K562 (cell line): Measurements from ENCODE around the gene HOXB3. TPM values are rescaled to one million over a fixed set of nuclear protein-coding genes. Genes with fewer than 3 reads are reported as not detected.

ENCODE experiments used
- ATF7 ChIP-seq: fragments of 450-650 bp; IDR thresholded peaks from 2 replicates; pipeline ENCODE4 v1.7.1; 2014; ENCODE audit warnings: mild to moderate bottlenecking, moderate library complexity
- BDP1 ChIP-seq: IDR thresholded peaks from 3 replicates; pipeline ENCODE4 v1.6.1; 2011; ENCODE audit not compliant: insufficient read length, insufficient read depth
- CBFA2T3 ChIP-seq: fragments of 450-650 bp; IDR thresholded peaks from 2 replicates; pipeline ENCODE4 v1.6.1; 2017
- CSDE1 ChIP-seq, 2 experiments: fragments of 450-650 bp; IDR thresholded peaks; 2 replicates each; pipeline ENCODE4 v1.6.1; 2016; ENCODE audit warnings: mild to moderate bottlenecking in 1 of 2
- DDX20 ChIP-seq: fragments of 450-650 bp; IDR thresholded peaks from 2 replicates; pipeline ENCODE4 v1.6.1; 2016; ENCODE audit warnings: missing genetic modification characterization, low read depth, mild to moderate bottlenecking, missing compliant biosample characterization, moderate library complexity
- DNMT1 ChIP-seq: fragments of 450-650 bp; IDR thresholded peaks from 2 replicates; pipeline ENCODE4 v1.6.1; 2016; ENCODE audit warnings: antibody characterized with exemption, mild to moderate bottlenecking
- ETS2 ChIP-seq: IDR thresholded peaks from 2 replicates; pipeline ENCODE4 v1.6.1; 2016; ENCODE audit warnings: borderline replicate concordance, missing genetic modification characterization, mild to moderate bottlenecking, moderate library complexity, missing compliant biosample characterization; ENCODE audit not compliant: poor library complexity, severe bottlenecking
- HDAC2 ChIP-seq: fragments of 450-650 bp; IDR thresholded peaks from 2 replicates; pipeline ENCODE4 v1.6.1; 2016; ENCODE audit warnings: mild to moderate bottlenecking
- HOXB6 ChIP-seq: fragments of 250-450 bp; sonication (Bioruptor Pico); IDR thresholded peaks from 2 replicates; pipeline ENCODE4 v1.5.1; 2022; ENCODE audit warnings: mild to moderate bottlenecking, borderline replicate concordance
- NR2F6 ChIP-seq: fragments of 450-650 bp; formaldehyde crosslinking; IDR thresholded peaks from 2 replicates; pipeline ENCODE4 v1.4.0; 2020; ENCODE audit warnings: mild to moderate bottlenecking
- PML ChIP-seq: IDR thresholded peaks from 2 replicates; pipeline ENCODE4 v1.6.1; 2012; ENCODE audit warnings: low read length, inconsistent platforms
- PTBP1 ChIP-seq: fragments of 200-400 bp; formaldehyde crosslinking; IDR thresholded peaks from 2 replicates; pipeline ENCODE4 v1.6.1; 2017; ENCODE audit warnings: low read depth, low read length
- RBM22 ChIP-seq: fragments of 200-400 bp; formaldehyde crosslinking; IDR thresholded peaks from 2 replicates; pipeline ENCODE4 v1.6.1; 2018; ENCODE audit warnings: low read length, low read depth; ENCODE audit not compliant: poor library complexity, severe bottlenecking
- SRSF7 ChIP-seq: fragments of 200-400 bp; formaldehyde crosslinking; optimal IDR thresholded peaks from 2 replicates; pipeline ENCODE3; 2017; ENCODE audit warnings: mild to moderate bottlenecking, low read depth, low read length
- U2AF2 ChIP-seq: fragments of 200-400 bp; formaldehyde crosslinking; optimal IDR thresholded peaks from 2 replicates; pipeline ENCODE3; 2017; ENCODE audit warnings: low read depth, mild to moderate bottlenecking, low read length
- ZNF224 ChIP-seq: sonication (generic); formaldehyde crosslinking; IDR thresholded peaks from 2 replicates; pipeline ENCODE4 v1.8.0; 2022; ENCODE audit warnings: mild to moderate bottlenecking, missing genetic modification reagents
- ZNF696 ChIP-seq: fragments of 250-450 bp; sonication (Bioruptor Pico); conservative IDR thresholded peaks from 2 replicates; pipeline ENCODE4 v1.4.0; 2020; ENCODE audit warnings: mild to moderate bottlenecking, moderate library complexity
- polyA plus RNA-seq, 8 experiments: library from polyadenylated mRNA; depleted of rRNA in 4 of 8; stranded (reverse) in 5 of 8; unstranded in 3 of 8; fragments of >200 nt; fragmentation: Nextera tagmentation in 2 of 8; fragmentation: Illumina TruSeq in 1 of 8; extraction: Ambion mirVana in 2 of 8; extraction: Trizol in 1 of 8; gene quantifications; 2 replicates each; pipeline versions ENCODE4 v1.2.1 to v1.2.3, GENCODE V29; 2011 to 2014; ENCODE audit warnings: inconsistent platforms in 1 of 8, missing spikeins in 1 of 8
- total RNA-seq, 7 experiments: library from RNA; depleted of rRNA in 6 of 7; stranded (reverse); fragments of >200 nt in 6 of 7; fragmentation: Illumina TruSeq in 2 of 7; extraction: Trizol in 2 of 7; gene quantifications; 2 replicates each; pipeline versions ENCODE4 v1.2.1 to v1.2.3, GENCODE V29; 2011 to 2021; ENCODE audit warnings: low replicate concordance in 1 of 7
- TF ChIP-seq, protein P1 (sequence below): fragments of 250-450 bp; sonication (Bioruptor Pico); IDR thresholded peaks from 2 replicates; pipeline ENCODE4 v1.8.0; 2022; ENCODE audit warnings: inconsistent platforms
- TF ChIP-seq, protein P2 (sequence below), 2 experiments: fragments of 250-450 bp in 1 of 2; fragments of 450-650 bp in 1 of 2; sonication (Bioruptor Pico) in 1 of 2; IDR thresholded peaks; 2 replicates each; pipeline versions ENCODE4 v1.6.1 to v1.8.0; 2016 to 2021; ENCODE audit warnings: mild to moderate bottlenecking in 2 of 2, moderate library complexity in 2 of 2, missing compliant biosample characterization in 1 of 2, missing genetic modification characterization in 1 of 2
- TF ChIP-seq, protein P3 (sequence below), 2 experiments: fragments of 450-650 bp; IDR thresholded peaks; 2 replicates each; pipeline ENCODE4 v1.6.1; 2018; ENCODE audit warnings: mild to moderate bottlenecking in 2 of 2, low read depth in 1 of 2; ENCODE audit not compliant: partially characterized antibody in 2 of 2
- TF ChIP-seq, protein P4 (sequence below): fragments of 250-450 bp; sonication (Bioruptor Pico); IDR thresholded peaks from 2 replicates; pipeline ENCODE4 v1.5.0; 2021

The HOXB3 gene
- total and polyA plus RNA-seq, 9 of the 15 experiments (the other 6 are each of a cell fraction or from before 2014, with no cell fraction given), result 2.4 to 41.3 (median 20.2) TPM

DNA sequence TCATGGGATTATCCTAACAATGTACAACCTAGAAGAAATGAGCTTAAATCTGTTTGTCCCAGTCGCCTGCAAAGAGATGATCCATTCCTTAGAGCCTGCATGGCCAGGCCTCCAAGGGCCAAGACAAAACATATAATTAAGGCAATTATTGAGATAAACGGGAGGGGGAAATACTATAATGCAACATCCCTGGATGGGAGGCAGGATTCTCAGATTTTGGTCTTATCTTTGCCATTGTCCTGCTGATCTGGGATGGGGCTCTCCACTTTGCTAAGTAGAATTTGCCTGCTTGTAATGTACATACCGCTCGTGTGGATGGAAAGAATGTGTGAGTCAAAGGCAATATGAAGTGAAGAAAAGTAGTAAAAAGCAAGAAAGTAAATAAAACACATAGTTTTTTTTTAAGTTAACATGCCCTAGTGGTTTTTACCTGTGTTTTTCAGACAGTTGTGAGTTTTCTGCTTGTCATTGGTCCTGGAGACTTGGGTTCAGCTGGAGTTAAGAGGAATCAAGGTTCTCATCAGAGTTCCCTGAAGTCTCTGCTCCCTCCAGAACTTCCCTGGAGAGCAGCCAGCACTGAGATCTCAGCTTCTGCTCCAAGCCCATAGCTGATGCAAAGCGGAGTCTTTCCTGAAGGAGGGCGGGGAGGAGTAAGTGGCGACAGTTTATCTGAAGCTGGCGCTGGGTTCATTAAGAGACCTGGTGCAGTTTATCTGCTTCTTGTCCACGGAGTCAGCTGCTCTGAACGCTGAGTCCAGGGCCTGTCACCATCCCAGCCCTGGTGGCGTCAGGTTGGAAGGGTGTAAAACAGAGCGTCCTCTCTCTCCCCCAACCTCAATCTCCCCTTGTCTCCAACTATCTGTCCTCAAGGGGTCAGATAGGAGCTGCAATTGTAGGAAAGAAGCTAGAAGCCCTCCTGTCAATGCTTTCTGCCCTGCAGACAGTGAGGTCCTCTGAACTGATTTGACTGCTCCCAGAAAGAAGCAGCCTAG, 89.3 kb downstream of the HOXB3 start (continued):
- TF ChIP-seq PML (no peak), NR2F6 (CRISPR knock-in tag) (no peak), SRSF7 (no peak), HOXB6 (CRISPR knock-in tag) (no peak), U2AF2 (no peak), RBM22 (no peak), HDAC2 (peak; percentile 69; the same call in 1 of the 2 replicates), ETS2 (tag) (no peak), DNMT1 (no peak), ZNF696 (CRISPR knock-in tag) (no peak), DDX20 (tag) (no peak), CBFA2T3 (peak; percentile 59; the same call in 1 of the 2 replicates), CSDE1 (IDR thresholded peaks at IDR 0.05) (no peak), PTBP1 (no peak), ATF7 (peak; percentile 54), BDP1 (no peak), ZNF224 (CRISPR knock-in tag) (no peak)
- TF ChIP-seq, protein P1, sequence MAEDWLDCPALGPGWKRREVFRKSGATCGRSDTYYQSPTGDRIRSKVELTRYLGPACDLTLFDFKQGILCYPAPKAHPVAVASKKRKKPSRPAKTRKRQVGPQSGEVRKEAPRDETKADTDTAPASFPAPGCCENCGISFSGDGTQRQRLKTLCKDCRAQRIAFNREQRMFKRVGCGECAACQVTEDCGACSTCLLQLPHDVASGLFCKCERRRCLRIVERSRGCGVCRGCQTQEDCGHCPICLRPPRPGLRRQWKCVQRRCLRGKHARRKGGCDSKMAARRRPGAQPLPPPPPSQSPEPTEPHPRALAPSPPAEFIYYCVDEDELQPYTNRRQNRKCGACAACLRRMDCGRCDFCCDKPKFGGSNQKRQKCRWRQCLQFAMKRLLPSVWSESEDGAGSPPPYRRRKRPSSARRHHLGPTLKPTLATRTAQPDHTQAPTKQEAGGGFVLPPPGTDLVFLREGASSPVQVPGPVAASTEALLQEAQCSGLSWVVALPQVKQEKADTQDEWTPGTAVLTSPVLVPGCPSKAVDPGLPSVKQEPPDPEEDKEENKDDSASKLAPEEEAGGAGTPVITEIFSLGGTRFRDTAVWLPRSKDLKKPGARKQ, result no peak
- TF ChIP-seq, protein P2, sequence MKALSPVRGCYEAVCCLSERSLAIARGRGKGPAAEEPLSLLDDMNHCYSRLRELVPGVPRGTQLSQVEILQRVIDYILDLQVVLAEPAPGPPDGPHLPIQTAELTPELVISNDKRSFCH (CRISPR knock-in tag; IDR thresholded peaks at IDR 0.05), result no peak
- TF ChIP-seq, protein P2 (tag; IDR thresholded peaks at IDR 0.05), result no peak
- TF ChIP-seq, protein P3, sequence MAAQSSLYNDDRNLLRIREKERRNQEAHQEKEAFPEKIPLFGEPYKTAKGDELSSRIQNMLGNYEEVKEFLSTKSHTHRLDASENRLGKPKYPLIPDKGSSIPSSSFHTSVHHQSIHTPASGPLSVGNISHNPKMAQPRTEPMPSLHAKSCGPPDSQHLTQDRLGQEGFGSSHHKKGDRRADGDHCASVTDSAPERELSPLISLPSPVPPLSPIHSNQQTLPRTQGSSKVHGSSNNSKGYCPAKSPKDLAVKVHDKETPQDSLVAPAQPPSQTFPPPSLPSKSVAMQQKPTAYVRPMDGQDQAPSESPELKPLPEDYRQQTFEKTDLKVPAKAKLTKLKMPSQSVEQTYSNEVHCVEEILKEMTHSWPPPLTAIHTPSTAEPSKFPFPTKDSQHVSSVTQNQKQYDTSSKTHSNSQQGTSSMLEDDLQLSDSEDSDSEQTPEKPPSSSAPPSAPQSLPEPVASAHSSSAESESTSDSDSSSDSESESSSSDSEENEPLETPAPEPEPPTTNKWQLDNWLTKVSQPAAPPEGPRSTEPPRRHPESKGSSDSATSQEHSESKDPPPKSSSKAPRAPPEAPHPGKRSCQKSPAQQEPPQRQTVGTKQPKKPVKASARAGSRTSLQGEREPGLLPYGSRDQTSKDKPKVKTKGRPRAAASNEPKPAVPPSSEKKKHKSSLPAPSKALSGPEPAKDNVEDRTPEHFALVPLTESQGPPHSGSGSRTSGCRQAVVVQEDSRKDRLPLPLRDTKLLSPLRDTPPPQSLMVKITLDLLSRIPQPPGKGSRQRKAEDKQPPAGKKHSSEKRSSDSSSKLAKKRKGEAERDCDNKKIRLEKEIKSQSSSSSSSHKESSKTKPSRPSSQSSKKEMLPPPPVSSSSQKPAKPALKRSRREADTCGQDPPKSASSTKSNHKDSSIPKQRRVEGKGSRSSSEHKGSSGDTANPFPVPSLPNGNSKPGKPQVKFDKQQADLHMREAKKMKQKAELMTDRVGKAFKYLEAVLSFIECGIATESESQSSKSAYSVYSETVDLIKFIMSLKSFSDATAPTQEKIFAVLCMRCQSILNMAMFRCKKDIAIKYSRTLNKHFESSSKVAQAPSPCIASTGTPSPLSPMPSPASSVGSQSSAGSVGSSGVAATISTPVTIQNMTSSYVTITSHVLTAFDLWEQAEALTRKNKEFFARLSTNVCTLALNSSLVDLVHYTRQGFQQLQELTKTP (IDR thresholded peaks at IDR 0.05; ENCODE audit: low read depth in 1 of 2, partially characterized antibody in 2 of 2), result no peak
- TF ChIP-seq, protein P4, sequence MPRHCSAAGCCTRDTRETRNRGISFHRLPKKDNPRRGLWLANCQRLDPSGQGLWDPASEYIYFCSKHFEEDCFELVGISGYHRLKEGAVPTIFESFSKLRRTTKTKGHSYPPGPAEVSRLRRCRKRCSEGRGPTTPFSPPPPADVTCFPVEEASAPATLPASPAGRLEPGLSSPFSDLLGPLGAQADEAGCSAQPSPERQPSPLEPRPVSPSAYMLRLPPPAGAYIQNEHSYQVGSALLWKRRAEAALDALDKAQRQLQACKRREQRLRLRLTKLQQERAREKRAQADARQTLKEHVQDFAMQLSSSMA, result no peak
